OCI-LY7 (cell line): Measurements from ENCODE around the gene AAK1.

ENCODE experiments used
- CTCF ChIP-seq: fragments of 200-600 bp; sonication (generic); conservative IDR thresholded peaks from 2 replicates; pipeline ENCODE4 v1.5.1; 2014; ENCODE audit warnings: mild to moderate bottlenecking, antibody characterized with exemption, low read length, moderate library complexity, mixed read lengths
- EZH2phosphoT487 ChIP-seq: fragments of 200-600 bp; sonication (generic); IDR thresholded peaks from 2 replicates; pipeline ENCODE4 v1.6.1; 2018; ENCODE audit warnings: low read depth, borderline replicate concordance, mild to moderate bottlenecking, mixed run types, antibody characterized with exemption, low read length, moderate library complexity, mixed read lengths

GRCh38 chr2:69509750-69510140, 133.8 kb downstream of the AAK1 start:
- TF ChIP-seq CTCF = no peak
- no peak for TF ChIP-seq EZH2phosphoT487
